ENCODE measurements around the gene GRK4. TPM values are rescaled to one million over a fixed set of nuclear protein-coding genes. Genes with fewer than 3 reads are reported as not detected.

GRK4 gene
- total and polyA plus RNA-seq, 10 of the 15 experiments (the other 5 are each of a cell fraction or from before 2014, with no cell fraction given), result 1.1 to 4.0 (median 2.5) TPM

- intact Hi-C loops (cut with micrococcal nuclease; ENCODE audit: unreplicated experiment), result no loop called here
- RAD21 ChIA-PET (ENCODE audit: unreplicated experiment), result no interaction called here
- Histone ChIP-seq H3K9me3 (replicated peaks; ENCODE audit: control insufficient read depth, insufficient read depth, low read length) (no peaks in the 10 kb centered on the region), H3K79me2 (ENCODE audit: control insufficient read depth, insufficient read depth, low read length) (peaks cover 2% of the 10 kb centered on the region), H3K4me1 (ENCODE audit: control insufficient read depth, insufficient read depth, low read length) (no peaks in the 10 kb centered on the region; the same call in 1 of the 2 replicates), H3K27me3 (replicated peaks in 1 of 2; ENCODE audit: control insufficient read depth in 2 of 2, insufficient read depth in 2 of 2, low read length in 1 of 2) (no peaks in the 10 kb centered on the region), H3K36me3 (ENCODE audit: control insufficient read depth in 2 of 2, insufficient read depth in 2 of 2, low read length in 1 of 2) (peaks cover 13 to 26% of the 10 kb centered on the region in 2 experiments), H2AFZ (ENCODE audit: control insufficient read depth, low read depth, low read length) (no peak overlapping the region), H3K27ac (ENCODE audit: control insufficient read depth, insufficient read depth) (no peak overlapping the region), H3K4me3 (no peak overlapping the region), H3K9ac (ENCODE audit: control insufficient read depth, insufficient read depth, low read length) (no peak overlapping the region), H4K20me1 (ENCODE audit: control insufficient read depth, insufficient read depth) (no peaks in the 10 kb centered on the region), H3K4me2 (ENCODE audit: control insufficient read depth, insufficient read depth) (no peak overlapping the region)
- CTCF ChIA-PET, result interaction anchor here (0.7 kb wide), 1 partner anchor 30 kb away, joined by 4 read pairs; no protein-coding TSS in a partner anchor
- BruUV-seq (replicated peaks), result no TSS peak
- WGBS (ENCODE audit: insufficient coverage, insufficient replicate concordance, low lambda C conversion rate, missing lambda C conversion rate), result 89% methylated on average over 8 of the region's 8 CpGs
- DNase-seq (ENCODE audit: low read depth, low spot score) (no peak), FAIRE-seq (no peak), ATAC-seq (no peak)
- no peak for TF ChIP-seq DPF2 (IDR thresholded peaks at IDR 0.05)
- TF ChIP-seq STAT1 (conservative IDR thresholded peaks at IDR 0.05), result no peak
- TF ChIP-seq ZSCAN29 (IDR thresholded peaks at IDR 0.05), result no peak
- no peak for TF ChIP-seq IRF4 (IDR thresholded peaks at IDR 0.05; ENCODE audit: low read depth, low read length)
- TF ChIP-seq RUNX3 (IDR thresholded peaks at IDR 0.05; ENCODE audit: low read length), result no peak
- TF ChIP-seq CBX3 (IDR thresholded peaks at IDR 0.05; ENCODE audit: borderline replicate concordance, low read depth), result no peak
- no peak for TF ChIP-seq SUZ12 (IDR thresholded peaks at IDR 0.05; ENCODE audit: unreplicated experiment)
- POLR2A ChIA-PET, result no interaction called here
- in situ Hi-C loops (cut with MboI), result no loop called here
- SMC1A ChIA-PET (ENCODE audit: uncharacterized antibody, unreplicated experiment), result no interaction called here
These were observed 39.1 kb upstream of the GRK4 start for GRCh38 chr4:2924286-2924685.

- Histone ChIP-seq H3K4me1 (ENCODE audit: control insufficient read depth, insufficient read depth, low read length) (no peaks in the 10 kb centered on the region; the same call in 1 of the 2 replicates), H3K79me2 (ENCODE audit: control insufficient read depth, insufficient read depth, low read length) (peaks cover 1% of the 10 kb centered on the region), H4K20me1 (ENCODE audit: control insufficient read depth, insufficient read depth) (no peaks in the 10 kb centered on the region), H3K36me3 (ENCODE audit: control insufficient read depth in 2 of 2, insufficient read depth in 2 of 2, low read length in 1 of 2) (peaks cover 18 to 26% of the 10 kb centered on the region in 2 experiments), H3K4me3 (no peak overlapping the region), H3K9me3 (replicated peaks; ENCODE audit: control insufficient read depth, insufficient read depth, low read length) (no peaks in the 10 kb centered on the region), H3K27ac (ENCODE audit: control insufficient read depth, insufficient read depth) (no peak overlapping the region), H3K27me3 (replicated peaks in 1 of 2; ENCODE audit: control insufficient read depth in 2 of 2, insufficient read depth in 2 of 2, low read length in 1 of 2) (no peaks in the 10 kb centered on the region), H3K4me2 (ENCODE audit: control insufficient read depth, insufficient read depth) (no peak overlapping the region), H2AFZ (ENCODE audit: control insufficient read depth, low read depth, low read length) (no peak overlapping the region), H3K9ac (ENCODE audit: control insufficient read depth, insufficient read depth, low read length) (no peak overlapping the region)
- FAIRE-seq, result no peak
- no peak for ATAC-seq
- DNase-seq (ENCODE audit: low read depth, low spot score), result no peak
- ChIA-PET SMC1A (ENCODE audit: uncharacterized antibody, unreplicated experiment) (no interaction called here), POLR2A (no interaction called here), RAD21 (ENCODE audit: unreplicated experiment) (no interaction called here), CTCF (no interaction called here)
- in situ Hi-C loops (cut with MboI) (loop anchor here (25.0 kb wide), 1 partner anchor 163 kb away; the partner anchor contains the start of gene TNIP2), intact Hi-C loops (cut with micrococcal nuclease; ENCODE audit: unreplicated experiment) (no loop called here)
- no TSS peak for BruUV-seq (replicated peaks)
- WGBS (ENCODE audit: insufficient coverage, insufficient replicate concordance, low lambda C conversion rate, missing lambda C conversion rate), result 74% methylated on average over 7 of the region's 7 CpGs
- TF ChIP-seq EZH2 (IDR thresholded peaks at IDR 0.05; ENCODE audit: borderline replicate concordance, control insufficient read depth, low read depth, low read length) (no peak), SIN3A (IDR thresholded peaks at IDR 0.05; ENCODE audit: low read depth, low read length) (no peak), PAX8 (IDR thresholded peaks at IDR 0.05) (no peak), TARDBP (IDR thresholded peaks at IDR 0.05; ENCODE audit: borderline replicate concordance) (no peak), CHD1 (IDR thresholded peaks at IDR 0.05; ENCODE audit: low read depth, low read length) (no peak), JUND (IDR thresholded peaks at IDR 0.05; ENCODE audit: low read depth, low read length) (no peak), STAT3 (IDR thresholded peaks at IDR 0.05; ENCODE audit: low read depth, low read length) (no peak), WRNIP1 (IDR thresholded peaks at IDR 0.05; ENCODE audit: borderline replicate concordance, low read depth, low read length) (no peak), EP300 (IDR thresholded peaks at IDR 0.05; ENCODE audit: borderline replicate concordance in 1 of 2, control insufficient read depth in 1 of 2, low read depth in 2 of 2, low read length in 2 of 2) (no peak), FOXM1 (IDR thresholded peaks at IDR 0.05; ENCODE audit: low read depth, low read length) (no peak), YY1 (IDR thresholded peaks at IDR 0.05; ENCODE audit: low read depth, low read length) (no peak), NR2C2 (IDR thresholded peaks at IDR 0.05; ENCODE audit: borderline replicate concordance, control insufficient read depth, insufficient read length, low read depth) (no peak), ZNF207 (IDR thresholded peaks at IDR 0.05; ENCODE audit: borderline replicate concordance) (no peak), SMAD5 (IDR thresholded peaks at IDR 0.05; ENCODE audit: low read depth) (no peak), TCF7 (IDR thresholded peaks at IDR 0.05; ENCODE audit: borderline replicate concordance) (no peak)
These were observed 38.5 kb upstream of the GRK4 start for GRCh38 chr4:2924765-2925301.
